ENCODE results near the gene ZMIZ1.

Gene ZMIZ1

DNA sequence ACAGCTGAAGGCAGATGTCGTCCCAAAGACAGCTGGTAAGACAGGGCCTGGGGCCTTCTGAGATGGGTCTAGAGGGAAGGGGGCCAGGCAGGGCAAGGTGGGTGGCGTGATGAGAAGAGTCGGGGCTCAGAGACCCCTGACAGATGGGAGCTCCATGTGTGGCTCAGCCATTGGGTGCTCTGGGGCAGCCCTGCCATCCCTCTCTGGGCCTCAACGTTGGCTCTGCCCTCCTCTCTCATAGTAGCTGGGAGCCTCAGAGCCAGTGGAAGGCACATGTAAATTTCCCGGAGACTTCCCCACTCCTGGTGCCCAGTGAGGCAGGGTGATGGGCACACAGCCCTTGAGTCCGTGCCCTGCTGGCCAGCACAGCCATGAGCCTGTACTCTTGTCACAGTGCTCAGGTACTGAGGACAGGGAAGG is 280.3 kb downstream of the ZMIZ1 start:
- DNase-seq = no peak

DNA sequence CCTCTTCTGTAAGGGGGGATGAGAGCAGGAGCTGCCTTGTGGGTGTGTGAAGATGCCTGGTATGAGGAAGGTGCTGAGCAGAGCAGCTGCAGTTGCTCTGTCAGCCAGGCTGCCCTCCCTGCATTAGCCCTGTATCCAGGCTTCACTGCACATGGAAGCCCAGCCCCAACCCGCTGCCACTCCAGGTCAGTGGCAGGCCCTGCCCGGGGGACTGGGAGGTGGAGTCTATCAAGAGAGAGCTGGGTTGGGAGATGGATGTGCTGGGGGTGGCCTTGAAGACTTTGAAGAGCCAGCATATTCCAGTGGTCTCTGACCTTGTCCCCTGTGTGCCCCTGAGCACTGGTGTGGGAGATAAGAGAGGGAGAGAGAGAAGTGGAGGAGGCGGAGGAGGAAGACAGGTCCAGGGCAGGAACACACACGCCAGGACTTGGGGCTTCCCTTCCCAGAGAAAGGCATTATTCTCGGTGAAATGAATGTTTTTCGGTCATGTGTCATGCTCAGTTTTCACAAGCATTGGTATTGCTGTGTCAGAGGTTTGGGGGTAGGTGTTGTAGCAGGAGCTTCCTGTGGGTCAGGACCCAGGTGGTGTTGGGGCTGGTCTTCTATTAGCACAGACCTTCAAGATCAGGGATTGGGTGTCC is 281.1 kb downstream of the ZMIZ1 start:
- no peak for DNase-seq

DNA sequence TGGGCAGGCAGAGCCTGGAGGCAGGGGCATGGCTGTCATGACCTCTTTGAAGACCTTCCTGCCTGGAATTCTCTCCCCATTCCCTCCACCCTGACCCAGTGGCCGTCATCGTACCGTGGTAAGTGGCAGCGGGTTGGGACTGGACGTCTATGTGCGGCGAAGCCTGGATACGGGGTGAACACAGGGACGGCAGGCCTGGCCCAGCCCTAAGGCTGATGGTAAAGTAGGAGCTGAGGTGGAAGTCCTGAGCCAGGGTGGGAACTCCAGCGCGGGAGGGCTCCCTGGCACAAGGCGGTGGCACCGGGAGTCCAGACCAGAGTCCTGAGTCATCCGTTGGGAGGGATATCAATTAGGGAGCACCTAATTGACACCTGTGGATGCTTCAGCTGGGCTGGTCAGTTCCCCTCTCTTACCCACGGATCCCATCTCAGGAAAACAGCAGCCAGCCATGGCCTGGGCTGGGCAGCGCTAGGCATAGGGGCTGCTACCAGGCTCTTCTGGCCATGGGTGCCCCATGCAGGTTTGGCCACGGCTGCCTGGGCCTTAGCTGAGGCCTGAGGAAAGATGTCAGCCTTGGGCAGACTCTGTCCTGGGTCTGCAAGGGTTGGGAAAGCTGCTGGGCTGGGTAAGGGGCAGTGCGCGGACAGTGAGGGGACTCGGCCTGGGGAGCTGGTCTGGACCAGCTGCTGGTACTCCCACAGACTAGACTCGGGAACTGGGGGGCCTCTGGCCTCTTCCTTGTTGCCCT is 281.8 kb downstream of the ZMIZ1 start:
- DNase-seq = no peak

DNA sequence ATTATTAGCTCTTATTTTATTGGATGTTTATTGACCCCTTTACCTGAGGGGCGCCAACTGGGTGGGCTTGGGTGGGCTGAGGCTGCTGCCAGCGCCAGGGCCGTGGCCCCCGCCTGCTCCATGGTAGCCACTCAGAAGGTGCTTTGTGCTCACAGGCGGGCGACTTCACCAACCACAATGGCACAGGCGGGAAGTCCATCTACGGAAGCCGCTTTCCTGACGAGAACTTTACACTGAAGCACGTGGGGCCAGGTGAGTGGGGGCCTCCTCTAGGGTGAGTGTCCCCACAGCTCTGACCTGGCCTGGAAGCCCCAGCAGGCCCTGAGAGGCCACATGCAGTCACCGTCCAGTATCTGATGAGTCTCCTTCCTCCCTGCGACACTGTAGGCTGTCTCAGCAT is 282.6 kb downstream of the ZMIZ1 start:
- DNase-seq = no peak

DNA sequence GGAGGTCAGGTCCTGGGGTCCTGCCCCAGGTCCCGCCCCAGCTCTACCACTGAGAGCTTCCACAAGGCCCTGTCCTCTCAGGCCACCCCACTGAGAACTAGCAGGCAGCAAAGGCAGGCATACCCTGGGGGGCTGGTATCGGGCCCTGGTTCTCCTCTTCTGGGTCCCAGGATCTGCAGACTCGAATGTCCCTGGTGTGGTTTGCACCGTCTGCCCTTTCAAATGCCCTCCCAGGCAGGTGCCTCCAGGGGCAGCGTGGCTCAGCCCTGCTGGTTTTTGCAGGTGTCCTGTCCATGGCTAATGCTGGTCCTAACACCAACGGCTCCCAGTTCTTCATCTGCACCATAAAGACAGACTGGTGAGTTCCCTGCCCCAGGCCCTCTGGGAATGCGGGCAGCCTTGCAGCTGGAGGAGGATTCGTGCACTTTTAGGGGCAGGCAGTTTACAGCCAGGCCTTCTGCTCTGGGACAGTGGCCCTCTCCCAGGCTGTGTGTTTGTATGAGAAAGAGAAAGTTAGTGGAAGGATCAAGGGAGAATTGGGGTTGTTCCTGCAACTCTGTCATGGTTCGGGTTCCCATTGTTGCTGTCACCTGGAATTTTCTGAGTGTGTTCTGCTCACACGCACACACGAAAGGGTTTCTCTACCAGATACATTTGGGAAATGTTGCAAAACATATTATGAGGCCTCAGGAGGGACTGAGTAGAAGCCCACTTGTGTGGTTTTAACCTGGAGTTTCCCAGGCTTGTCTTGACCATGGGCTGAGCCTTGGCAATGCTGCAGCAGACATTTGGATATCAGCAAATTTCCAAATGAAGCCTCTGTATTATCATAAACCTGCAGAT is 283.5 kb downstream of the ZMIZ1 start:
- no peak for DNase-seq

DNA sequence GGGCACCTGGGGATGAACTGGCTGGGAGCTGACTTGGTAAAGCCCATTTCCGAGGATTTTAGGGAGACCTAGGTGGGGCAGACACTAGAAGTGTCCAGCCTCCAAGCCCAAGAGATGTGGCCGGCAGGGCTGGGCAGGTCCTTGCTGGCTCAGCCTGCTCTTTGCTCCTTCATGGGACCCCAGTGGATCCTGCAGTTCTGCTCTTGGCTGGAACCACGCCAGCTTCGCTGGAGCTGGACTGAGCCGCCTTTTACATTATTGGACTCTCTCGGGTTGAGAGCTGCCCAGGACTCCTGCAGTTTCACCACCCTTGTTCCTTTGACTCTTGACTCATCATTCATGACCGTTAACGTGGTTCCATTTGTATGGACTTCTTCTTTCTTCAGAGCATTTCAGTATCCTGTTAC is 284.2 kb downstream of the ZMIZ1 start:
- peak; percentile 43 for DNase-seq

DNA sequence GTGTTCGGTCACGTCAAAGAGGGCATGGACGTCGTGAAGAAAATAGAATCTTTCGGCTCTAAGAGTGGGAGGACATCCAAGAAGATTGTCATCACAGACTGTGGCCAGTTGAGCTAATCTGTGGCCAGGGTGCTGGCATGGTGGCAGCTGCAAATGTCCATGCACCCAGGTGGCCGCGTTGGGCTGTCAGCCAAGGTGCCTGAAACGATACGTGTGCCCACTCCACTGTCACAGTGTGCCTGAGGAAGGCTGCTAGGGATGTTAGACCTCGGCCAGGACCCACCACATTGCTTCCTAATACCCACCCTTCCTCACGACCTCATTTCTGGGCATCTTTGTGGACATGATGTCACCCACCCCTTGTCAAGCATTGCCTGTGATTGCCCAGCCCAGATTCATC is 285.0 kb downstream of the ZMIZ1 start:
- no peak for DNase-seq

DNA sequence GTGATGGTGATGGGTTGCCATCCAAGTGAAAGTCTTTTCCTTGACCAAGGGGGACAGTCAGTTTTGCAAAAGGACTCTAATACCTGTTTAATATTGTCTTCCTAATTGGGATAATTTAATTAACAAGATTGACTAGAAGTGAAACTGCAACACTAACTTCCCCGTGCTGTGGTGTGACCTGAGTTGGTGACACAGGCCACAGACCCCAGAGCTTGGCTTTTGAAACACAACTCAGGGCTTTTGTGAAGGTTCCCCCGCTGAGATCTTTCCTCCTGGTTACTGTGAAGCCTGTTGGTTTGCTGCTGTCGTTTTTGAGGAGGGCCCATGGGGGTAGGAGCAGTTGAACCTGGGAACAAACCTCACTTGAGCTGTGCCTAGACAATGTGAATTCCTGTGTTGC is 285.4 kb downstream of the ZMIZ1 start:
- DNase-seq = no peak

DNA sequence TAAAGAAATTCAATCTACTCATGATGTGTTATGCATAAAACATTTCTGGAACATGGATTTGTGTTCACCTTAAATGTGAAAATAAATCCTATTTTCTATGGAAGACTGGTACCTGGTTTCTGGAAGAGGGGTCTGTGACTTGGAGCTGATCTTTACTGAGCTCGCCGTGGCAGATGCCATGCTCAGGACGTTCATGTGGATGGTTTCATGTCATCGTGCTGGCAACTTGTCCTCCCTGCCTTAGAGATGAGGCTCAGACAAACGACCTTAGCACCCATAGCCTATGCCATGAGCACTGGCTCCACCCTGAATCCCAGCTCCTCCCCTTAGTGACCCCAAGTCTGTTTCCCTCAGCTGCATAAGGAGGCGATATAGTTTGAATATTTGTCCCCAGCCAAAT is 285.8 kb downstream of the ZMIZ1 start:
- DNase-seq = no peak

DNA sequence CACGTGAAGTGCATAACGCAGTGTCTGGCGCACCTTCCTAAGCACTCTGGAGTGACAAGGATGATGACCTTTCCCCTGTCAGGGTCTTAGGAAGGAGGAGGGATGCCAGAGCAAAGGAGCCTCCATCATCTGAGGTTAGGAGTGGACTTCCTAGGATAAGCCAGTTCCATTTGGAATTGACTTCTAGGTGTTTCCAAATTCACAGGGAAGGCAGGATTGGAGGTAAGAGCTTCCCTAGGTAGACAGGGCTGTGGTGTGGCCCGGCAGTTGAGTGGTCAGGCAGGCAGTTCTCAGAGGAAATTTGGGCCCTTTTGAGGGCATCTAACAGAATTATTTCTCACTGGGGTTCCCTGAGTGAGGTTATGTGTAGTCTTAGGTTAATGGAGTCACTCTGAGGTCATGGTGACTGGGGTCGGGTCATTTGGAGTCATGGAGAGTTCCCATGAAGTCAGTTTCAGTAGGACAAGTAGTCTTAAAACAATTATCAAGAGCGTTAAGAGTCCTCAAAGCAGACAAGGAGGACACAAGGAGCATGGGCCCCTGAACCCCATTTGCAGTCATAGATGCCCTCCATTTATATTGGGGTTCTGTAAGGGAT is 286.8 kb downstream of the ZMIZ1 start:
- DNase-seq = no peak

DNA sequence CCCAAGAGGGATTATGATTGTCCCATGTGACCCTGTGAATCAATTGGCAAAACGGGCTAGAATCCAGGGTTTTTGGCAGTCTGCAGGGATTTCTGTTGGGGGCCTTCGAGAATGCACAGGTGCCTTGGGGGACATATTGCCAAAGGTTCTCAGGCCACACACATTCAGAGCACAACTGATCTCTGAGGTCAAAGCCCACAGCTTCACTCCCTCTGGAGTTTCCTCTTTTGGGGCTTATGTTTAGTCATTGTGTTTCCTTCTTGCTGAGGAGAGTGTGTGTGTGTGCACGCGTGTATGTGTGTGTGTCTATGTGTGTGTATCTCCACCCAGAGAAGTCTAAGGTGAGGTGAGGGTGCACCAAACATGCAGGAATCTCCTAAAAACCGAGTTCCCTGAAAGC is 287.3 kb downstream of the ZMIZ1 start:
- peak; percentile 43 for DNase-seq

DNA sequence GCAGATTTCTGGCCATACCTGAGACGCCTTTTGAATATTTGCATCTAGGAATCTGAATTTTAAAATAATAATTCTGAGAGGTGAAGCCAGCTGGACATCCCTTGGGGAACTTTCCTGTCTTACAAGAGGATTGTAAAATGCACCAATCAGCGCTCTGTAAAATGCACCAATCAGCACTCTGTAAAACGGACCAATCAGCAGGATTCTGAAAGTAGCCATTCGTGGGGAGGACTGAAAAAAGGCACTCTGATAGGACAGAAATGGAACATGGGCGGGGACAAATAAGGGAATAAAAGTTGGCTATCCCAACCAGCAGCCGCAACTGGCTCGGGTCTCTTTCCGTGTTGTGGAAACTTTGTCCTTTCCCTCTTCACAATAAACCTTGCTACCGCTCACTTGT is 288.4 kb downstream of the ZMIZ1 start:
- DNase-seq = no peak

DNA sequence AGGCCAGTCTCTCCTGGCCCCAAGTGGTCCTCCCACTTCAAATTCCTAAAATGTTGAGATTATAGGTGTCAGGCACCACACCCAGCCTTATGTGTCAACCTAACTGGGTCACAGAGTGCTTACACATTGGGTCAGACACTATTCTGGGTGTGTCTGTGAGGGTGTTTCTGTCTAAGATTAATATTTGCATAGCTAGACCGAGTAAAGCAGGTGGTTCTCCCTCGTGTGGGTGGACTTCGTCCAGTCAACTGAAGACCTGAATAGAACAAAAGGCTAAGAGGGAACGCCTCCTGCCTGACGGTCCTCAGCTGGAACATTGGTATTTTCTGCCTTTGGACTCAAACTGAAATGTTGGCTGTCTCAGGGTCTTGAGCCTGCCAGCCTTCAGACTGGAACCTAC is 290.0 kb downstream of the ZMIZ1 start:
- no peak for DNase-seq

DNA sequence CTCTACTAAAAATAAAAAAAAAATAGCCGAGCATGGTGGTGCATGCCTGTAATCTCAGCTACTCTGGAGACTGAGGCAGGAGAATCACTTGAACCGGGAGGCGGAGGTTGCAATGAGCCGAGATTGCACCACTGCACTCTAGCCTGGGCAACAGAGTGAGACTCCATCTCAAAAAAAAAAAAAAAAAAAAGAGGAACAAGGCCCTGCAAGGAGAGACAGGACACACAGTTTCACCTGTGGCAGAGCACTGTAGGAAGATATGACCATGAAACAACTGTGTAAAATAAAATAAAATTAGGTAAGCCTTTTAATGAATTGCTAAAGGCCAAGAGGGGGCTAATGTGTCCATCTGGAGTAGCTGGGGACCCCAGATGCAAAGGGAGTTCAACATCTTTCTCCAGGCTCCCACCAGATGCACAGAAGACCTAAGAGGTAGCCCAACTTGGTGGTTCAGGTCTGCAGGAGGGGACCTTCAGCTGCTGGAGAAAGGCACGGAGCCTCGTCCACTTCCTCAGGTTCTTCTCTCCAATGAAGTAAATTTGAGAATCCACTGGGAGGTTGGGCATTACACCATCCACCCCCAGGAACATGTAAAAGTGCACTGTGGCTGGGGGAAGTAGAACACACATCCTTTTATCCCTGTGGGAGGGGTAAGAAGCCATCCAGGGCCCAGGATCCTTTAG is 291.2 kb downstream of the ZMIZ1 start:
- no peak for DNase-seq

DNA sequence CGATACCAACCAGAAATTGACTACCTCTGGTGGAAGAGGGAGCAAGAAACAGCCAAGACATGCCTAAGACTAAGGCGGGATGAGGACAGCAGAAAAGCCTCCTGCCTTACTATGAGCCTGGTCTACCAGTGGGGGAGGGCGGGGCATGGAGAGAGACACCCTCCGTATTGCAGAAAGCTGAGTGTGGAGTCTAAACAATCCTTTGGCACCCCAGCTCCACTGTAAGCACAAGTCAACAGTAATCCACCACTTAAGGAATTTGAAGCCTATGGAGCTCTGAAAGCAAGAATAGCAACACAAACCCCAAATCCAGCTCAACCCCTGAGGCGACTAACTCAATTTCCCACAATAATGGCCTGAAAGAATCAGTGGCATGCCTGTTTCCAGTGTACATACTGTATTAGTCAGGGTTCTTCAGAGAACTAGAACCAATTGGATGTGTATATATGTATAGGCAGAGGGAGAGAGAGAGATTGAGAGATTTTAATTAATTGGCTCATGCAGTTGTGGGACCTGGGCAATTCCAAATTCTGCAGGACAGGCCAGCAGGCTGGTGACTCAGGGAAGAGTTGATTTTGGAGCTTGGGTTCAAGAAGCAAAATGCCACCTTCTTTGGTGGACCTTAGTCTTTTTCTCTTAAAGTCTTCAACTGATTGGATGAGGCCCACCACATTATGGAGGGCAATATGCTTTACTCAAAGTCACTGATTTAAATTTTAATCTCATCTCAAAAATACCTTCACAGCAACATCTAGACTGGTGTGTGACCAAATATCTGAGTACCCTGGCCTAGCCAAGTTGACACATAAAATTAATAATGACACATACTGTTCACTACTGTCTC is 292.0 kb downstream of the ZMIZ1 start:
- no peak for DNase-seq

DNA sequence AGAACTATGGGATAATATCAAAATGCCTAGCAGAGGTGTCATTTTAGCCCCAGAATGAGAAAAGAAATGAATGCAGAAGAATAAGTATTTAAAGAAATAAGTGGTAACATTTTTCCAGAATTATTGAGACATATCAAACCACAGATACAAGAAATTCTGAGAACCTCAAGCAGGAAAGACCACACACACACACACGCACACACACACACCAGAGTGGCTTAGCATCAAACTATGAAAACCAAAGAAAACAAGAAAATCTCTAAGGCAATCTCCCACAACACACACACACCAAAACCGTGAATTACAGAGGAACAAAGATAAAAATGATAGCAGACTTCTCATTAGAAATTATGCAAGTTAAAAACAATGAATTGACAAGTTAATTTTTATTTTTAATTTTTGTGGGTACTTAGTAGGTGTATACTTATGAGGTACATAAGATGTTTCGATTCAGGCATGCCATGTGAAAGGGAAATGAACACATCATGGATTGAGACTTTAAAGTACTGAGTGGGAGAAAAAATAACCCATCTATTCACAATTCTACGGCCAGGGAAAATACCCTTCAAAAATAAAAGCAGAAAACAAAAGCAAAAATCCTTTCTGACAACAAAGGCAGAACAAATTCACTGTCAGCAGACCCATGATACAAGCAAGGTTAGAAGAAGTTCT is 293.1 kb downstream of the ZMIZ1 start:
- no peak for DNase-seq
